ENCODE measurements around the gene HECTD3.

DNA sequence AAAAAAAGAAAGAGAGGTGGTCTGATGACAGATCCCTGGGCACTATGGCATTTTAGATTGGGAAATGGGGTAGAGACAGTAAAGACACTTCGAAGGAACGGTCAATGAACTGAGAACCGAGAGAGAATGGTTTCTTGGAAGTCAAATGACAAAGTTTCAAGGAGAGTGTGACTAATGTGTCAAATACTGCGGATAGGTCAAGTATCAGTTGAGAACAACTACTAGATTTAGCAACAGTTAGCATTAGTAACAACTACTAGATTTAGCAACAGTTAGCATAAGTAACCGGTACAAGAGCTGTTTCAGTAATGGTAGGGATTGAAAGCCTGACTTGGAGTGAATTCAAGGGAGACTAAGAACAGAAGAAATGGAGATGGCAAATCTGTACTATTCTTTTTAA lies 35.9 kb upstream of the HECTD3 start:
- TF ChIP-seq EZH2 (IDR thresholded peaks at IDR 0.05), result no peak
- TF ChIP-seq ELF1 (IDR thresholded peaks at IDR 0.05; ENCODE audit: borderline replicate concordance, low read depth), result no peak
- TF ChIP-seq, protein P1, sequence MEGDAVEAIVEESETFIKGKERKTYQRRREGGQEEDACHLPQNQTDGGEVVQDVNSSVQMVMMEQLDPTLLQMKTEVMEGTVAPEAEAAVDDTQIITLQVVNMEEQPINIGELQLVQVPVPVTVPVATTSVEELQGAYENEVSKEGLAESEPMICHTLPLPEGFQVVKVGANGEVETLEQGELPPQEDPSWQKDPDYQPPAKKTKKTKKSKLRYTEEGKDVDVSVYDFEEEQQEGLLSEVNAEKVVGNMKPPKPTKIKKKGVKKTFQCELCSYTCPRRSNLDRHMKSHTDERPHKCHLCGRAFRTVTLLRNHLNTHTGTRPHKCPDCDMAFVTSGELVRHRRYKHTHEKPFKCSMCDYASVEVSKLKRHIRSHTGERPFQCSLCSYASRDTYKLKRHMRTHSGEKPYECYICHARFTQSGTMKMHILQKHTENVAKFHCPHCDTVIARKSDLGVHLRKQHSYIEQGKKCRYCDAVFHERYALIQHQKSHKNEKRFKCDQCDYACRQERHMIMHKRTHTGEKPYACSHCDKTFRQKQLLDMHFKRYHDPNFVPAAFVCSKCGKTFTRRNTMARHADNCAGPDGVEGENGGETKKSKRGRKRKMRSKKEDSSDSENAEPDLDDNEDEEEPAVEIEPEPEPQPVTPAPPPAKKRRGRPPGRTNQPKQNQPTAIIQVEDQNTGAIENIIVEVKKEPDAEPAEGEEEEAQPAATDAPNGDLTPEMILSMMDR (IDR thresholded peaks at IDR 0.05 in 2 of 3, conservative IDR thresholded peaks at IDR 0.05 in 1 of 3; ENCODE audit: borderline replicate concordance in 1 of 3, insufficient read depth in 1 of 3, low read depth in 2 of 3, low read length in 2 of 3), result no peak
- TF ChIP-seq RAD21 (IDR thresholded peaks at IDR 0.05; ENCODE audit: low read depth), result no peak
- no peak for TF ChIP-seq POLR2AphosphoS5 (IDR thresholded peaks at IDR 0.05; ENCODE audit: low read depth, low read length)

All from HCT116 (cell line).